GM12892 (cell line): Measurements from ENCODE around the gene EXOC6B.

Experiments used
- DNase-seq: peaks from one replicate; pipeline ENCODE4 v3.0.0; 2011; ENCODE audit not compliant: insufficient read length
- FAIRE-seq: peaks from 2 replicates; lab custom pipeline; 2011; peaks lifted over from hg19 to GRCh38; lab: Jason Lieb, UNC
- POLR2A ChIP-seq: IDR thresholded peaks from 2 replicates; pipeline ENCODE4 v1.6.1; 2011; ENCODE audit warnings: low read depth, low read length, control low read depth
- POLR2AphosphoS5 ChIP-seq: IDR thresholded peaks from 2 replicates; pipeline ENCODE4 v1.6.1; 2011; ENCODE audit warnings: low read depth, low read length, control low read depth
- TAF1 ChIP-seq: IDR thresholded peaks from 2 replicates; pipeline ENCODE4 v1.6.1; 2011; ENCODE audit warnings: low read depth, mild to moderate bottlenecking, control low read depth, low read length, borderline replicate concordance

EXOC6B gene

GRCh38 chr2:72193723-72194122 is 632.1 kb downstream of the EXOC6B start:
- TF ChIP-seq POLR2AphosphoS5 (no peak), TAF1 (no peak), POLR2A (no peak)
- DNase-seq (no peak), FAIRE-seq (no peak)

- FAIRE-seq (no peak), DNase-seq (no peak)
- TF ChIP-seq TAF1 (no peak), POLR2A (no peak), POLR2AphosphoS5 (no peak)
These were observed 634.4 kb downstream of the EXOC6B start for GRCh38 chr2:72191441-72191840.

GRCh38 chr2:72185206-72185605 is 640.6 kb downstream of the EXOC6B start:
- no peak for TF ChIP-seq TAF1
- no peak for TF ChIP-seq POLR2AphosphoS5
- TF ChIP-seq POLR2A = no peak
- DNase-seq (no peak), FAIRE-seq (no peak)

- no peak for TF ChIP-seq POLR2A
- no peak for TF ChIP-seq TAF1
These were observed 642.4 kb downstream of the EXOC6B start for GRCh38 chr2:72183466-72183865.

GRCh38 chr2:72183016-72183415 is 642.8 kb downstream of the EXOC6B start:
- FAIRE-seq (no peak), DNase-seq (no peak)
- TF ChIP-seq TAF1 (no peak), POLR2A (no peak), POLR2AphosphoS5 (no peak)

More at GRCh38 chr2:72183466-72183865, 642.4 kb downstream of the EXOC6B start:
- DNase-seq = no peak
- no peak for FAIRE-seq

- no peak for FAIRE-seq
- no peak for TF ChIP-seq TAF1
- no peak for TF ChIP-seq POLR2A
- no peak for TF ChIP-seq POLR2AphosphoS5
These were observed 643.3 kb downstream of the EXOC6B start for GRCh38 chr2:72182547-72182946.

GRCh38 chr2:72181616-72182015 is 644.2 kb downstream of the EXOC6B start:
- no peak for FAIRE-seq
- no peak for DNase-seq
- TF ChIP-seq TAF1 (no peak), POLR2AphosphoS5 (no peak), POLR2A (no peak)

More at GRCh38 chr2:72182547-72182946, 643.3 kb downstream of the EXOC6B start:
- no peak for DNase-seq

- FAIRE-seq (no peak), DNase-seq (no peak)
- TF ChIP-seq POLR2A = no peak
- no peak for TF ChIP-seq POLR2AphosphoS5
- TF ChIP-seq TAF1 = no peak
These were observed 645.5 kb downstream of the EXOC6B start for GRCh38 chr2:72180351-72180750.

- FAIRE-seq = no peak
- no peak for TF ChIP-seq TAF1
- TF ChIP-seq POLR2AphosphoS5 = no peak
- no peak for TF ChIP-seq POLR2A
- no peak for DNase-seq
These were observed 647.3 kb downstream of the EXOC6B start for GRCh38 chr2:72178551-72178950.

- DNase-seq (no peak), FAIRE-seq (no peak)
- no peak for TF ChIP-seq TAF1
- no peak for TF ChIP-seq POLR2AphosphoS5
- no peak for TF ChIP-seq POLR2A
These were observed 649.6 kb downstream of the EXOC6B start for GRCh38 chr2:72176281-72176680.

- DNase-seq (no peak), FAIRE-seq (no peak)
- no peak for TF ChIP-seq POLR2A
- no peak for TF ChIP-seq TAF1
- TF ChIP-seq POLR2AphosphoS5 = no peak
These were observed 650.2 kb downstream of the EXOC6B start for GRCh38 chr2:72175636-72176035.

GRCh38 chr2:72173640-72174321 is 652.1 kb downstream of the EXOC6B start:
- FAIRE-seq (no peak), DNase-seq (no peak)

GRCh38 chr2:72172478-72172877 is 653.4 kb downstream of the EXOC6B start:
- TF ChIP-seq POLR2A (no peak), POLR2AphosphoS5 (no peak), TAF1 (no peak)
- DNase-seq (no peak), FAIRE-seq (no peak)

More at GRCh38 chr2:72173640-72174321, 652.1 kb downstream of the EXOC6B start:
- TF ChIP-seq POLR2AphosphoS5 (no peak), TAF1 (no peak), POLR2A (no peak)
